ENCODE measurements around the gene FAM168A. TPM values are rescaled to one million over a fixed set of nuclear protein-coding genes. Genes with fewer than 3 reads are reported as not detected.

The FAM168A gene
- polyA plus RNA-seq, 4 donors = 5.4 to 18.8 (median 9.9) TPM

- no peaks in the 10 kb centered on the region for H3K27me3 ChIP-seq (ENCODE audit: control insufficient read depth in 3 of 3, insufficient read depth in 3 of 3, low read length in 3 of 3)
- H3K27ac ChIP-seq (ENCODE audit: low read depth in 1 of 3, low read length in 2 of 3) = no peak overlapping the region
- H3K9me3 ChIP-seq (ENCODE audit: control insufficient read depth in 2 of 2, insufficient read depth in 1 of 2, low read depth in 1 of 2, low read length in 1 of 2) = no peaks in the 10 kb centered on the region
- FAIRE-seq (no peak), DNase-seq (no peak)
- 78 to 91% (median 85%) methylated on average over 5 of the region's 5 CpGs for WGBS, 3 donors
- no peak overlapping the region for H3K4me3 ChIP-seq (ENCODE audit: low read depth in 1 of 3, low read length in 3 of 3)
- H3K36me3 ChIP-seq (ENCODE audit: control insufficient read depth in 3 of 3, insufficient read depth in 2 of 3, low read depth in 1 of 3, low read length in 3 of 3) = peaks cover 0 to 3% (median 0%) of the 10 kb centered on the region in 3 donors
- no peaks in the 10 kb centered on the region for H3K4me1 ChIP-seq (ENCODE audit: control insufficient read depth in 3 of 3, insufficient read depth in 2 of 3, low read depth in 1 of 3, low read length in 2 of 3)
Observed at GRCh38 chr11:73429121-73429750, 168.7 kb downstream of the FAM168A start.

GRCh38 chr11:73428699-73429098 is 169.2 kb downstream of the FAM168A start:
- Histone ChIP-seq H3K9me3 (ENCODE audit: control insufficient read depth in 2 of 2, insufficient read depth in 1 of 2, low read depth in 1 of 2, low read length in 1 of 2) (no peaks in the 10 kb centered on the region), H3K4me1 (ENCODE audit: control insufficient read depth in 3 of 3, insufficient read depth in 2 of 3, low read depth in 1 of 3, low read length in 2 of 3) (no peaks in the 10 kb centered on the region), H3K4me3 (ENCODE audit: low read depth in 1 of 3, low read length in 3 of 3) (no peak overlapping the region), H3K27ac (ENCODE audit: low read depth in 1 of 3, low read length in 2 of 3) (no peak overlapping the region), H3K36me3 (ENCODE audit: control insufficient read depth in 3 of 3, insufficient read depth in 2 of 3, low read depth in 1 of 3, low read length in 3 of 3) (peaks cover 0 to 3% (median 0%) of the 10 kb centered on the region in 3 donors), H3K27me3 (ENCODE audit: control insufficient read depth in 3 of 3, insufficient read depth in 3 of 3, low read length in 3 of 3) (no peaks in the 10 kb centered on the region)
- DNase-seq (no peak), FAIRE-seq (no peak)

- FAIRE-seq = no peak
- no peaks in the 10 kb centered on the region for H3K9me3 ChIP-seq (ENCODE audit: control insufficient read depth in 2 of 2, insufficient read depth in 1 of 2, low read depth in 1 of 2, low read length in 1 of 2)
Observed at GRCh38 chr11:73428227-73428626, 169.7 kb downstream of the FAM168A start.

GRCh38 chr11:73426219-73426850 is 171.6 kb downstream of the FAM168A start:
- Histone ChIP-seq H3K36me3 (ENCODE audit: control insufficient read depth in 3 of 3, insufficient read depth in 2 of 3, low read depth in 1 of 3, low read length in 3 of 3) (peaks cover 0 to 3% (median 0%) of the 10 kb centered on the region in 3 donors), H3K4me1 (ENCODE audit: control insufficient read depth in 3 of 3, insufficient read depth in 2 of 3, low read depth in 1 of 3, low read length in 2 of 3) (no peaks in the 10 kb centered on the region), H3K27me3 (ENCODE audit: control insufficient read depth in 3 of 3, insufficient read depth in 3 of 3, low read length in 3 of 3) (no peaks in the 10 kb centered on the region), H3K4me3 (ENCODE audit: low read depth in 1 of 3, low read length in 3 of 3) (no peak overlapping the region), H3K27ac (ENCODE audit: low read depth in 1 of 3, low read length in 2 of 3) (no peak overlapping the region), H3K9me3 (ENCODE audit: control insufficient read depth in 2 of 2, insufficient read depth in 1 of 2, low read depth in 1 of 2, low read length in 1 of 2) (no peaks in the 10 kb centered on the region)
- no peak for DNase-seq
- FAIRE-seq = no peak
- WGBS, 3 donors = 74 to 97% (median 94%) methylated on average over 2 of the region's 2 CpGs

More at GRCh38 chr11:73428227-73428626, 169.7 kb downstream of the FAM168A start:
- Histone ChIP-seq H3K36me3 (ENCODE audit: control insufficient read depth in 3 of 3, insufficient read depth in 2 of 3, low read depth in 1 of 3, low read length in 3 of 3) (peaks cover 0 to 3% (median 0%) of the 10 kb centered on the region in 3 donors), H3K4me1 (ENCODE audit: control insufficient read depth in 3 of 3, insufficient read depth in 2 of 3, low read depth in 1 of 3, low read length in 2 of 3) (no peaks in the 10 kb centered on the region), H3K27me3 (ENCODE audit: control insufficient read depth in 3 of 3, insufficient read depth in 3 of 3, low read length in 3 of 3) (no peaks in the 10 kb centered on the region), H3K27ac (ENCODE audit: low read depth in 1 of 3, low read length in 2 of 3) (no peak overlapping the region), H3K4me3 (ENCODE audit: low read depth in 1 of 3, low read length in 3 of 3) (no peak overlapping the region)
- DNase-seq = no peak

GRCh38 chr11:73425108-73425507 is 172.8 kb downstream of the FAM168A start:
- H3K27ac ChIP-seq (ENCODE audit: low read depth in 1 of 3, low read length in 2 of 3) = peak overlapping the region in 1 of 3 donors; percentile 8
- H3K4me1 ChIP-seq (ENCODE audit: control insufficient read depth in 3 of 3, insufficient read depth in 2 of 3, low read depth in 1 of 3, low read length in 2 of 3) = no peaks in the 10 kb centered on the region
- FAIRE-seq = no peak
- H3K36me3 ChIP-seq (ENCODE audit: control insufficient read depth in 3 of 3, insufficient read depth in 2 of 3, low read depth in 1 of 3, low read length in 3 of 3) = no peaks in the 10 kb centered on the region
- H3K4me3 ChIP-seq (ENCODE audit: low read depth in 1 of 3, low read length in 3 of 3) = no peak overlapping the region
- WGBS, 3 donors = 55 to 88% (median 85%) methylated on average over 1 of the region's 1 CpG
- no peak for DNase-seq
- no peaks in the 10 kb centered on the region for H3K27me3 ChIP-seq (ENCODE audit: control insufficient read depth in 3 of 3, insufficient read depth in 3 of 3, low read length in 3 of 3)
- H3K9me3 ChIP-seq (ENCODE audit: control insufficient read depth in 2 of 2, insufficient read depth in 1 of 2, low read depth in 1 of 2, low read length in 1 of 2) = no peaks in the 10 kb centered on the region

GRCh38 chr11:73423506-73423905 is 174.4 kb downstream of the FAM168A start:
- Histone ChIP-seq H3K36me3 (ENCODE audit: control insufficient read depth in 3 of 3, insufficient read depth in 2 of 3, low read depth in 1 of 3, low read length in 3 of 3) (no peaks in the 10 kb centered on the region), H3K4me1 (ENCODE audit: control insufficient read depth in 3 of 3, insufficient read depth in 2 of 3, low read depth in 1 of 3, low read length in 2 of 3) (no peaks in the 10 kb centered on the region), H3K27ac (ENCODE audit: low read depth in 1 of 3, low read length in 2 of 3) (no peak overlapping the region), H3K27me3 (ENCODE audit: control insufficient read depth in 3 of 3, insufficient read depth in 3 of 3, low read length in 3 of 3) (no peaks in the 10 kb centered on the region), H3K4me3 (ENCODE audit: low read depth in 1 of 3, low read length in 3 of 3) (no peak overlapping the region), H3K9me3 (ENCODE audit: control insufficient read depth in 2 of 2, insufficient read depth in 1 of 2, low read depth in 1 of 2, low read length in 1 of 2) (no peaks in the 10 kb centered on the region)
- DNase-seq = no peak
- WGBS, 3 donors = 89 to 98% (median 94%) methylated on average over 3 of the region's 3 CpGs
- FAIRE-seq = no peak

GRCh38 chr11:73422886-73423285 is 175.0 kb downstream of the FAM168A start:
- DNase-seq (no peak), FAIRE-seq (no peak)
- H3K27ac ChIP-seq (ENCODE audit: low read depth in 1 of 3, low read length in 2 of 3) = no peak overlapping the region
- H3K36me3 ChIP-seq (ENCODE audit: control insufficient read depth in 3 of 3, insufficient read depth in 2 of 3, low read depth in 1 of 3, low read length in 3 of 3) = peaks cover 0 to 3% (median 0%) of the 10 kb centered on the region in 3 donors
- WGBS, 3 donors = 91 to 92% (median 92%) methylated on average over 4 of the region's 4 CpGs
- no peaks in the 10 kb centered on the region for H3K27me3 ChIP-seq (ENCODE audit: control insufficient read depth in 3 of 3, insufficient read depth in 3 of 3, low read length in 3 of 3)
- no peaks in the 10 kb centered on the region for H3K4me1 ChIP-seq (ENCODE audit: control insufficient read depth in 3 of 3, insufficient read depth in 2 of 3, low read depth in 1 of 3, low read length in 2 of 3)
- no peaks in the 10 kb centered on the region for H3K9me3 ChIP-seq (ENCODE audit: control insufficient read depth in 2 of 2, insufficient read depth in 1 of 2, low read depth in 1 of 2, low read length in 1 of 2)
- H3K4me3 ChIP-seq (ENCODE audit: low read depth in 1 of 3, low read length in 3 of 3) = no peak overlapping the region

- FAIRE-seq = no peak
Observed at GRCh38 chr11:73420136-73420535, 177.8 kb downstream of the FAM168A start.

GRCh38 chr11:73416786-73417185 is 181.1 kb downstream of the FAM168A start:
- DNase-seq (no peak), FAIRE-seq (no peak)
- no peaks in the 10 kb centered on the region for H3K27me3 ChIP-seq (ENCODE audit: control insufficient read depth in 3 of 3, insufficient read depth in 3 of 3, low read length in 3 of 3)
- no peak overlapping the region for H3K4me3 ChIP-seq (ENCODE audit: low read depth in 1 of 3, low read length in 3 of 3)
- H3K36me3 ChIP-seq (ENCODE audit: control insufficient read depth in 3 of 3, insufficient read depth in 2 of 3, low read depth in 1 of 3, low read length in 3 of 3) = peaks cover 0 to 3% (median 0%) of the 10 kb centered on the region in 3 donors
- whole genome bisulfite sequencing, 3 donors = 98 to 100% (median 99%) methylated on average over 2 of the region's 2 CpGs
- H3K4me1 ChIP-seq (ENCODE audit: control insufficient read depth in 3 of 3, insufficient read depth in 2 of 3, low read depth in 1 of 3, low read length in 2 of 3) = peaks cover 0 to 8% (median 5%) of the 10 kb centered on the region in 3 donors
- H3K27ac ChIP-seq (ENCODE audit: low read depth in 1 of 3, low read length in 2 of 3) = no peak overlapping the region
- no peaks in the 10 kb centered on the region for H3K9me3 ChIP-seq (ENCODE audit: control insufficient read depth in 2 of 2, insufficient read depth in 1 of 2, low read depth in 1 of 2, low read length in 1 of 2)

More at GRCh38 chr11:73420136-73420535, 177.8 kb downstream of the FAM168A start:
- H3K27me3 ChIP-seq (ENCODE audit: control insufficient read depth in 3 of 3, insufficient read depth in 3 of 3, low read length in 3 of 3) = no peaks in the 10 kb centered on the region
- no peak overlapping the region for H3K4me3 ChIP-seq (ENCODE audit: low read depth in 1 of 3, low read length in 3 of 3)
- H3K36me3 ChIP-seq (ENCODE audit: control insufficient read depth in 3 of 3, insufficient read depth in 2 of 3, low read depth in 1 of 3, low read length in 3 of 3) = peaks cover 0 to 3% (median 0%) of the 10 kb centered on the region in 3 donors
- no peak for DNase-seq
- no peak overlapping the region for H3K27ac ChIP-seq (ENCODE audit: low read depth in 1 of 3, low read length in 2 of 3)
- peaks cover 0 to 8% (median 5%) of the 10 kb centered on the region in 3 donors for H3K4me1 ChIP-seq (ENCODE audit: control insufficient read depth in 3 of 3, insufficient read depth in 2 of 3, low read depth in 1 of 3, low read length in 2 of 3)
- H3K9me3 ChIP-seq (ENCODE audit: control insufficient read depth in 2 of 2, insufficient read depth in 1 of 2, low read depth in 1 of 2, low read length in 1 of 2) = no peaks in the 10 kb centered on the region

Data from small intestine (tissue), 7 donors.